HepG2 (cell line): ENCODE data around the gene SPTSSB. TPM values are rescaled to one million over a fixed set of nuclear protein-coding genes. Genes with fewer than 3 reads are reported as not detected.

Experiments
- AKNA ChIP-seq: sonication (generic); formaldehyde crosslinking; IDR thresholded peaks from 2 replicates; pipeline ENCODE4 v1.4.0; 2020; ENCODE audit warnings: missing genetic modification reagents, borderline replicate concordance
- ARID5B ChIP-seq: IDR thresholded peaks from 2 replicates; pipeline ENCODE4 v1.4.0; 2020; ENCODE audit warnings: mild to moderate bottlenecking, missing genetic modification reagents
- GABPA ChIP-seq, 2 experiments: IDR thresholded peaks; 2 replicates each; pipeline ENCODE4 v1.6.1; 2011 to 2016; ENCODE audit warnings: low read depth in 2 of 2, low read length in 1 of 2, missing biosample characterization in 1 of 2, missing genetic modification characterization in 1 of 2
- HOXA3 ChIP-seq: sonication (generic); formaldehyde crosslinking; IDR thresholded peaks from 2 replicates; pipeline ENCODE4 v1.5.0; 2020; ENCODE audit warnings: missing genetic modification reagents
- IRX3 ChIP-seq: sonication (generic); formaldehyde crosslinking; IDR thresholded peaks from 2 replicates; pipeline ENCODE4 v1.8.1; 2023; ENCODE audit warnings: mild to moderate bottlenecking, low read depth, missing genetic modification reagents, borderline replicate concordance
- MIER2 ChIP-seq: IDR thresholded peaks from 2 replicates; pipeline ENCODE4 v1.6.1; 2016; ENCODE audit warnings: missing biosample characterization, missing genetic modification reagents
- NR2C2 ChIP-seq: sonication (generic); formaldehyde crosslinking; IDR thresholded peaks from 2 replicates; pipeline ENCODE4 v1.4.0; 2020; ENCODE audit warnings: missing genetic modification reagents, mild to moderate bottlenecking, moderate library complexity, borderline replicate concordance
- ZFX ChIP-seq: sonication (generic); formaldehyde crosslinking; IDR thresholded peaks from 2 replicates; pipeline ENCODE4 v1.4.0; 2020; ENCODE audit warnings: mild to moderate bottlenecking, low read depth, missing genetic modification reagents, moderate library complexity
- ZKSCAN5 ChIP-seq: sonication (generic); formaldehyde crosslinking; IDR thresholded peaks from 2 replicates; pipeline ENCODE4 v1.5.1; 2020; ENCODE audit warnings: mild to moderate bottlenecking, missing genetic modification reagents
- ZMYM4 ChIP-seq: sonication (generic); formaldehyde crosslinking; IDR thresholded peaks from 2 replicates; pipeline ENCODE4 v1.8.1; 2023; ENCODE audit warnings: mild to moderate bottlenecking, missing genetic modification reagents
- ZNF354B ChIP-seq: sonication (generic); formaldehyde crosslinking; IDR thresholded peaks from 2 replicates; pipeline ENCODE4 v1.8.0; 2022; ENCODE audit warnings: mild to moderate bottlenecking, missing genetic modification reagents
- ZNF496 ChIP-seq: sonication (generic); formaldehyde crosslinking; IDR thresholded peaks from 2 replicates; pipeline ENCODE4 v1.8.1; 2023; ENCODE audit warnings: mild to moderate bottlenecking, moderate library complexity, missing genetic modification reagents; ENCODE audit not compliant: insufficient replicate concordance
- ZNF558 ChIP-seq: sonication (generic); formaldehyde crosslinking; IDR thresholded peaks from 2 replicates; pipeline ENCODE4 v1.9.0; 2022; ENCODE audit warnings: mild to moderate bottlenecking, missing genetic modification reagents, borderline replicate concordance
- ZNF572 ChIP-seq: sonication (generic); formaldehyde crosslinking; IDR thresholded peaks from 2 replicates; pipeline ENCODE4 v1.5.1; 2020; ENCODE audit warnings: mild to moderate bottlenecking, missing genetic modification reagents
- ZNF841 ChIP-seq: sonication (generic); formaldehyde crosslinking; IDR thresholded peaks from 2 replicates; pipeline ENCODE4 v1.8.1; 2023; ENCODE audit warnings: missing genetic modification reagents, borderline replicate concordance
- ZNF879 ChIP-seq: sonication (generic); formaldehyde crosslinking; IDR thresholded peaks from 2 replicates; pipeline ENCODE4 v1.8.1; 2023; ENCODE audit warnings: missing genetic modification reagents
- polyA plus RNA-seq, 8 experiments: library from polyadenylated mRNA; depleted of rRNA in 3 of 8; stranded (reverse) in 7 of 8; unstranded in 1 of 8; fragments of >200 nt; fragmentation: Illumina TruSeq in 4 of 8; extraction: Trizol in 4 of 8; gene quantifications; 2 replicates each; pipeline versions ENCODE4 v1.2.1 to v1.2.3, GENCODE V29; 2011 to 2016; ENCODE audit warnings: low read depth in 4 of 8, missing spikeins in 1 of 8, mixed read lengths in 1 of 8; ENCODE audit not compliant: insufficient read depth in 1 of 8
- total RNA-seq, 5 experiments: library from RNA; depleted of rRNA; stranded (reverse); fragments of >200 nt; fragmentation: Illumina TruSeq; extraction: Trizol; gene quantifications; 2 replicates each; pipeline ENCODE4 v1.2.3, GENCODE V29; 2016; ENCODE audit warnings: low read depth in 1 of 5
- TF ChIP-seq, protein P1 (sequence below): sonication (generic); formaldehyde crosslinking; IDR thresholded peaks from 2 replicates; pipeline ENCODE4 v1.8.0; 2022; ENCODE audit warnings: missing genetic modification reagents, mild to moderate bottlenecking, moderate library complexity, borderline replicate concordance
- TF ChIP-seq, protein P2 (sequence below): IDR thresholded peaks from 2 replicates; pipeline ENCODE4 v1.6.1; 2016

The SPTSSB gene
- total and polyA plus RNA-seq, 2 of the 13 experiments (the other 11 are each of a cell fraction or from before 2014, with no cell fraction given) = 0.51 to 2.4 TPM

GRCh38 chr3:161343540-161343939, 27.8 kb downstream of the SPTSSB start (continued):
- TF ChIP-seq ARID5B (peak; percentile 87), GABPA (IDR thresholded peaks at IDR 0.05; ENCODE audit: low read depth, low read length) (no peak), GABPA (CRISPR knock-in tag; IDR thresholded peaks at IDR 0.05; ENCODE audit: low read depth) (no peak), ZNF558 (CRISPR knock-in tag) (no peak), NR2C2 (CRISPR knock-in tag) (no peak), ZNF572 (CRISPR knock-in tag) (no peak), MIER2 (no peak), ZMYM4 (CRISPR knock-in tag) (no peak), ZNF354B (CRISPR knock-in tag) (no peak), ZNF879 (CRISPR knock-in tag) (no peak), ZNF841 (CRISPR knock-in tag) (no peak), ZNF496 (CRISPR knock-in tag) (no peak), ZKSCAN5 (CRISPR knock-in tag) (no peak), HOXA3 (CRISPR knock-in tag) (no peak), ZFX (CRISPR knock-in tag) (no peak), IRX3 (CRISPR knock-in tag) (no peak), AKNA (CRISPR knock-in tag) (no peak)
- TF ChIP-seq, protein P1, sequence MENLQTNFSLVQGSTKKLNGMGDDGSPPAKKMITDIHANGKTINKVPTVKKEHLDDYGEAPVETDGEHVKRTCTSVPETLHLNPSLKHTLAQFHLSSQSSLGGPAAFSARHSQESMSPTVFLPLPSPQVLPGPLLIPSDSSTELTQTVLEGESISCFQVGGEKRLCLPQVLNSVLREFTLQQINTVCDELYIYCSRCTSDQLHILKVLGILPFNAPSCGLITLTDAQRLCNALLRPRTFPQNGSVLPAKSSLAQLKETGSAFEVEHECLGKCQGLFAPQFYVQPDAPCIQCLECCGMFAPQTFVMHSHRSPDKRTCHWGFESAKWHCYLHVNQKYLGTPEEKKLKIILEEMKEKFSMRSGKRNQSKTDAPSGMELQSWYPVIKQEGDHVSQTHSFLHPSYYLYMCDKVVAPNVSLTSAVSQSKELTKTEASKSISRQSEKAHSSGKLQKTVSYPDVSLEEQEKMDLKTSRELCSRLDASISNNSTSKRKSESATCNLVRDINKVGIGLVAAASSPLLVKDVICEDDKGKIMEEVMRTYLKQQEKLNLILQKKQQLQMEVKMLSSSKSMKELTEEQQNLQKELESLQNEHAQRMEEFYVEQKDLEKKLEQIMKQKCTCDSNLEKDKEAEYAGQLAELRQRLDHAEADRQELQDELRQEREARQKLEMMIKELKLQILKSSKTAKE (CRISPR knock-in tag) = no peak
- TF ChIP-seq, protein P2, sequence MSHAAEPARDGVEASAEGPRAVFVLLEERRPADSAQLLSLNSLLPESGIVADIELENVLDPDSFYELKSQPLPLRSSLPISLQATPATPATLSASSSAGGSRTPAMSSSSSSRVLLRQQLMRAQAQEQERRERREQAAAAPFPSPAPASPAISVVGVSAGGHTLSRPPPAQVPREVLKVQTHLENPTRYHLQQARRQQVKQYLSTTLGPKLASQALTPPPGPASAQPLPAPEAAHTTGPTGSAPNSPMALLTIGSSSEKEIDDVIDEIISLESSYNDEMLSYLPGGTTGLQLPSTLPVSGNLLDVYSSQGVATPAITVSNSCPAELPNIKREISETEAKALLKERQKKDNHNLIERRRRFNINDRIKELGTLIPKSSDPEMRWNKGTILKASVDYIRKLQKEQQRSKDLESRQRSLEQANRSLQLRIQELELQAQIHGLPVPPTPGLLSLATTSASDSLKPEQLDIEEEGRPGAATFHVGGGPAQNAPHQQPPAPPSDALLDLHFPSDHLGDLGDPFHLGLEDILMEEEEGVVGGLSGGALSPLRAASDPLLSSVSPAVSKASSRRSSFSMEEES (CRISPR knock-in tag) = no peak
